Measurements from ENCODE around the gene MAP4K2. TPM values are rescaled to one million over a fixed set of nuclear protein-coding genes. Genes with fewer than 3 reads are reported as not detected.

Gene MAP4K2
- polyA plus RNA-seq, 3 donors, result 14.9 to 23.3 (median 19.5) TPM

- DNase-seq (ENCODE audit: extremely low read depth in 1 of 11, low read depth in 9 of 11, low spot score in 4 of 11), result peak in 9 of 11 donors; percentile 70 to 85 (median 81)
Observed at GRCh38 chr11:64777449-64778222, 25.4 kb downstream of the MAP4K2 start.

GRCh38 chr11:64776875-64777274, 26.1 kb downstream of the MAP4K2 start:
- no peak for DNase-seq (ENCODE audit: extremely low read depth in 1 of 11, low read depth in 9 of 11, low spot score in 4 of 11)

DNA sequence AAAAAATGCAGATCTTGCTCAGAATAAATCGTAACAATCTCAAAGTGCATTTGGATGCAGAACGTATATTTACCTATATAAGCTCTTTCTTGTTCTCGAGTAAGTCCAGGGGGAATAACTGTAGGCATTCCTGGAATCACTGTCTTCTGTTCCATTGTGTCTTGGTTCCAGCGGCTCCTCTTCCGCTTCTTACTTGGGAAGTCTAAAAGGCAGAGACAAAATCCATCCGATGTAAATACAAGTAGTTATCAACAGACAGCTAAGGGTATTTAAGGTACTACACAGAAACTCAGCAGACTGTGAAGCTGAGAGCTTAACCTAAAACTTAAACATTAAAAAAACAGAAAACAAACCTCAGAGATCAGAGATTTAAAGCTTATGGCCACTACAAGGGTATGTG, 26.6 kb downstream of the MAP4K2 start:
- no peak for DNase-seq (ENCODE audit: extremely low read depth in 1 of 11, low read depth in 9 of 11, low spot score in 4 of 11)

GRCh38 chr11:64774144-64774543, 28.9 kb downstream of the MAP4K2 start:
- no peak for DNase-seq (ENCODE audit: extremely low read depth in 1 of 11, low read depth in 9 of 11, low spot score in 4 of 11)

GRCh38 chr11:64772303-64773018, 30.6 kb downstream of the MAP4K2 start:
- no peak for DNase-seq (ENCODE audit: extremely low read depth in 1 of 11, low read depth in 9 of 11, low spot score in 4 of 11)

DNA sequence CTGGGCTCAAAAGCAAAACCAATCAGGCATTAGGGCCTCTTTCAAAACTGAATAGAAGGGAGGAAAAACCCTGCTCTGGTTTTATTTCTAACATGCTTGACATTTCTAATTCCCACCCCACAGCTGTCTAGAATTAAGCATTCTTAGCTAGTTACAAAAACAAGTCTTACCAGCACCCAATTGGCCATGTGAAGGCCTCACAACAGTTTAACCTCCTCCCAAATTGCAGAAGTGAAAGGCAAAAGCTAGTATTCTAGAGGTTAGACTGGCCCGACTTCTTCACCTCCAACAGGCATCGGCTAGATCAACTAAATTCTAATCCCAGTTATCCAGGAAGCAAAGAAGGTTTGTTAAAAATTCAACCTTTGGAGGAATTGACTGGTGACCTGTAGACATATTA, 31.2 kb downstream of the MAP4K2 start:
- no peak for DNase-seq (ENCODE audit: extremely low read depth in 1 of 11, low read depth in 9 of 11, low spot score in 4 of 11)

GRCh38 chr11:64770120-64770519, 32.9 kb downstream of the MAP4K2 start:
- DNase-seq (ENCODE audit: extremely low read depth in 1 of 11, low read depth in 9 of 11, low spot score in 4 of 11), result no peak

- no peak for DNase-seq (ENCODE audit: extremely low read depth in 1 of 11, low read depth in 9 of 11, low spot score in 4 of 11)
Observed at GRCh38 chr11:64769283-64769682, 33.7 kb downstream of the MAP4K2 start.

- no peak for DNase-seq (ENCODE audit: extremely low read depth in 1 of 11, low read depth in 9 of 11, low spot score in 4 of 11)
Observed at GRCh38 chr11:64768300-64768694, 34.7 kb downstream of the MAP4K2 start.

DNA sequence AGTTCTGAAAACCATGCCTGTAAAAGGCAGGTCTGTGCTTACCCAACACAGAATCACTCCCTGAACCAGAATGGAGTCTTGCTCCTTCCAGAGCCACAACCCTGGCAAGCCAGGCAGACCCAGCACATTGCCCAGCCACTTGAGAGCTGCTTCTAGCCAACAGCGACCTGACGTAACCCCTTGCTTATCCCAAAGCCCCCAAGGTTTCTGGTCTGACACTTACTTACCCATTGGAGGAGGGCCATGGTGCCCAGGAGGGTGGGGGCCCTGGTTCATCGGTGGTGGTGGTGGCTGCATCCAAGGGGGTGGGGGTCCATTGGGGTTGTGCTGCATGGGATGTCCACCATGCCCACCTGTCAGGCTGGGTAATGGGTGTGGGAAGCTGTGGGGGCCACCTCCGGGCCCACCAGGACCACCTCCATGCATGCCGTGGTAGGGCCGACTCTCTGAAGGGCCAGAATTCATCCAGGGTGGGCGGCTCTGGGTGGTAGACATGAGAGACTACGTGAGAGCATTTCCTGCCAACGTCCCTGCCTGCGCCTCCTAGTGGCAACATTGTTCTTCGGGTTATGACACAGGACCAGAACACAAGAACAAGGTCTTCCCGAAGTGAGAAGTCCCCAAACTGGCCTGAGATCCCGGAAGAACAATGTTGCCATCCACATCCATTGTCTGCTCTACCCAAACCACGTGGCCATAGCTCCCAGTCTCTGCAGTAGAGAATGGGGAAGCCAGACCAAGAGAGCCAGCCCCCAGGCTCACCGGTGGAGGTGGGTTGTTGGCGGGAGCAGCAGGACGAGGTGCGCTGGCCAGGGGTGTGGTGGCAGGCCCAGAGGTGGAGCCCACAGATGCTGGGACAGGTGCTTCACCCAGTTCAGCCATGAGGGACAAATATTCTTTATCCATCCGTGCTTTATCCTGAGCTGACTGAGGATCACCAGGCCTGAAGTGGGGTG, 35.4 kb downstream of the MAP4K2 start:
- no peak for DNase-seq (ENCODE audit: extremely low read depth in 1 of 11, low read depth in 9 of 11, low spot score in 4 of 11)

GRCh38 chr11:64766881-64767280, 36.1 kb downstream of the MAP4K2 start:
- DNase-seq (ENCODE audit: extremely low read depth in 1 of 11, low read depth in 9 of 11, low spot score in 4 of 11), result no peak

GRCh38 chr11:64765851-64766665, 37.0 kb downstream of the MAP4K2 start:
- DNase-seq (ENCODE audit: extremely low read depth in 1 of 11, low read depth in 9 of 11, low spot score in 4 of 11), result no peak

GRCh38 chr11:64765291-64765850, 37.6 kb downstream of the MAP4K2 start:
- no peak for DNase-seq (ENCODE audit: extremely low read depth in 1 of 11, low read depth in 9 of 11, low spot score in 4 of 11)

- no peak for DNase-seq (ENCODE audit: extremely low read depth in 1 of 11, low read depth in 9 of 11, low spot score in 4 of 11)
Observed at GRCh38 chr11:64764753-64765152, 38.3 kb downstream of the MAP4K2 start.

DNA sequence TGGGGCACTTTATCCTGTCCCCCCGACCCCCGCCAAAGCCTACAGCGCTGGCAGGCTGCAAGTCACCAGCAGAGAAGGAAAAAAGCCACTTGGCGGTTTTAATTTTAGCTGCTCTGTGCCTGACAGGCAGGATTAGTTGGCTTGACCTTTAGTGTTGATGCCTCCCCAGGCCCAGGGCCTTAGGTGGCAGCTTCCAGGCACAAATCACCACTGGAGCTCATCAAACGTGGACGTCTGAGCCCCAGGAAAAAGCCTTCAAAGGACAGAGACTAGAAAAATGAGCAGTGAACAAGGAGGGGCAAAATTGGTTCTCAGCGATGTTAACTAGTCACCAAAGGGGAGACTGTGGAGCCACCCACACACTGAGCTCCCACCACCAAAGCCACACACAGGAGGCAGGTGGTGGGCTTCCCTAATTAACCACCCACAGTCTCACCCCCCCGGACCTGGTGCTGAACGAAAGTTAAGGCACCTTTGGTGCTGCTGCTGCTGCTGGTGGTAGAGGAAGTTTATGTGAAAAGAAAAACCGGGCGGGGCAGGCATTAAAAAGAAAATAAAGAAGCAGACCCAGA, 38.9 kb downstream of the MAP4K2 start:
- no peak for DNase-seq (ENCODE audit: extremely low read depth in 1 of 11, low read depth in 9 of 11, low spot score in 4 of 11)

DNA sequence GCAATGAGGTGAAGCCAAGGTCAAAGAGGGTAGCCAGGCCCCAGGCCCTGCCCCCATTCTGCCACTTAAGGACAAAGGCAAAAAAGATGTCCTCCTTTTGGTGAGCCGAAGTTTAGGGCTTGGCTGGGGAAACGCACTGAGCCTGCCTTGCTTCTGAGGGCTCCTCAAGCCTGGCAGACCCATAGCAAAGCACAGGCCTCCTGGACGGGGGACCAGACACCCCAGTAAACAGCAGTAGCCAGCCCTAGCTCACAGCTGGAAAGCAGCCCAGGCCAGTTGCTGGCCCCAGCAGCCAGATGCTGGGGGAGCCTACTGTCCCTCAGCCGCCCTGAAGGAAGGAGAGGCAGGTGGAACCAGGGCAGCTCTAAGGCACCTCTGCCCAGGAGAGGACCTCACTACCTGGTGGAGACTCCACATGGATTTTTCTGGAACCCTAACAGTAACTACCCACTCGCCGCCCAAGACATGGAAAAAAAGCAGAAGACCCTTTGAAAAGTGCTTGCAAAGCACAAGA, 39.4 kb downstream of the MAP4K2 start:
- no peak for DNase-seq (ENCODE audit: extremely low read depth in 1 of 11, low read depth in 9 of 11, low spot score in 4 of 11)

DNA sequence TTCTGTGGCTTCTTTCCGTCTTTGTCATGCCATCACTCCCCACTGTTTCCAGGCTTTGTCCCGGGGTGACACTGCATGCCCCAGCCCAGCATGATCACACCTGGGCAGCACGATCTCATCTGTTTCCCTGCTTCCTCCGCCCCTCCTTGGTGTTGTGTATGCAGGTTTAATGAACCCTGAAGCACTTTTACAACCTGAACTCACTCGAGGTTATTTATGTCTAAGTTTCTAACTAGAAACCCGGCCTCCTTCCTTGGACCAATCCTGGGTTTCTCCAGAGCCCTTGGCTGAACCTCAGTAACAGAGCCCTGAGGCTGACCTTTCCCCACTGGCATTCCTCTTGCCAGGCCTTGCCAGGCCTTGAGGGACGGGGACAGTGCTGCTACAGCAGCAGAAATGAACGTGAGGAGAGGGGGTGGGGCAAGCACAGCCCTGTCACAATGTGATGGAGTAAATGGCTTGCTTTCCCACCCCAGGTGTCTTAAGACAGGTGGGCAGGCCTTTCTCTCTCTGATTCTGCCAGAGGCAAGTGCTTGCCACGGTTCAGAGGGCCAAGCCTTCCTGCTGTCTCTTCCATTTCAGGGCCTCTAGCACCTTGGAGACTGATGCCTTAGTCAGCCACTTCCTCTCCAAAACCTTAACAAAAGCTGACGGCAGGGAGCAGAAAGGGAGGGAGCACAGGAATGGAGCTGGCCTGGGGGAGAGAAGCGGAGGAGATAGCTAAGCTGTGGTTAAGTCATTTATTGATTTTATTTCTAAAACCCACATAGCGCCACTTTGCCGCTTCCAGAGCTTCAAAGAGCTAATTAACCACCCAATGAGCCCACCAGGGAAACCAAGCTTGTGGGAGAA, 40.1 kb downstream of the MAP4K2 start:
- DNase-seq (ENCODE audit: extremely low read depth in 1 of 11, low read depth in 9 of 11, low spot score in 4 of 11), result peak in 8 of 11 donors; percentile 67 to 91 (median 80)
